IPS-18c (cell line): ENCODE results near the gene TMEM92.

Experiments
- H3K4me3 ChIP-seq: 2 replicates; pipeline ENCODE4 v1.7.0; 2013; ENCODE audit warnings: low read depth, mild to moderate bottlenecking, low read length, moderate library complexity; ENCODE audit not compliant: insufficient read depth
- H3K9me3 ChIP-seq: one replicate; pipeline ENCODE4 v1.6.1; 2013; ENCODE audit warnings: mild to moderate bottlenecking, low read length, moderate library complexity; ENCODE audit not compliant: control insufficient read depth, insufficient read depth

Gene TMEM92

DNA sequence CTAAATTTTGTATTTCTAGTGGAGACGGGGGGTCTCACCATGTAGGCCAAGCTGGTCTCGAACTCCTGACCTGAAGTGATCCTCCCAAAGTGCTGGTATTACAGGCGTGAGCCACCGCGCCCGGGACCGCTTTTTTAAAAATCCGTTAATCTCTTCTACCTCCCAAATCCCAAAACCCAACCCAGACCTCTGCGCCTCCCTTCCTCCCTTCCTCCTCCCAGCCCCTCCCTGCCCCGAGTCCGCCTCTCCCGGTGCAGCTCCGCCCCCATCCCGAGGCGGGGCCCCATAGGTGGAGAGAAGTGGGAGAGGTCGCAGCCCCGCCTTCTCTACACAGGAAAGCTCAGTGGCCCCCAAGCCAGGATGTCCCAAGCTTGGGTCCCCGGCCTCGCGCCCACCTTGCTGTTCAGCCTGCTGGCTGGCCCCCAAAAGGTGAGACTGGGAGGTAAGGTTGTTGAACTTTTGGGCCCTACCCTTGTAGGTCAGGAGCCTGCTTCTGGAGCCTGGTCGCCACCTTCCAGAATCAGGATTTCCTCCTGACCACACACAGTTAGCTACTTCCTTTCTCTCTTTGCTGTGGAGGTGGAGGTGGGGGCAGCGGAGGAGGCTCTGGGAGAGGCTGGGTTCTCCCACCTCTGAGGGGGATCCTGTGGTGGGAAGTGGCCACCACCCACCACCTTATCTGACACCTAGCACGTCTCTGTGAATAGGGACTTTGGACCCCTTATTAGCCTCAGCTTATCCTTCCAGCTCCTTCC lies at the start of gene TMEM92:
Gene TMEM92 (plus strand): TSS at position 325 of the 755 bp plus-strand sequence. CDS start 36 bp downstream, at position 361.
- no peaks in the 10 kb centered on the region for H3K9me3 ChIP-seq
- H3K4me3 ChIP-seq = peak within 1 kb of the TSS; percentile 42

DNA sequence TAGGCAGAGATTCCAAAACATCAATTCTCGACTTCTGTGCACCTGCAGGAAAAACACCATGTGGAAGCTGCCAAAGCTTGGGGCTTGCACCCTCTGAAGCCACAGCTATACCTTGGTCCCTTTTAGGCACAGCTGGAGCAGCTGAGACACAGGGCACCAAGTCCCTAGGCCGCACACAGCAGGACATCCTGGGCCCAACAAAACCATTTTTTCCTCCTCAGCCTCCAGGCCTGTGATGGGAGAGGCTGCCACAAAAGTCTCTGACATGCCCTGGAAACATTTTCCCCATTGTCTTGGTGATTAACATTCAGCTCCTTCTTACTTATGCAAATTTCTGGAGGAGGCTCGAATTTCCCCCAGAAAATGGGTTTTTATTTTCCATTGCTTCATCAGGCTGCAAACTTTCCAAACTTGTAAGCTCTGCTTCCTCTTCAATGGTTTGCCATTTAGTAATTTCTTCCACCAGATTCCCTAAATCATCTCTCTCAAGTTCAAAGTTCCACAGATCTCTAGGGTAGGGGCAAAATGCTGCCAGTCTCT lies 48.5 kb upstream of the TMEM92 start:
- H3K9me3 ChIP-seq = peaks cover 5% of the 10 kb centered on the region

GRCh38 chr17:50234581-50234980 lies 39.7 kb upstream of the TMEM92 start:
- H3K4me3 ChIP-seq = no peak overlapping the region

More for the DNA sequence above, 48.5 kb upstream of the TMEM92 start:
- no peak overlapping the region; the same call in 1 of the 2 replicates for H3K4me3 ChIP-seq

DNA sequence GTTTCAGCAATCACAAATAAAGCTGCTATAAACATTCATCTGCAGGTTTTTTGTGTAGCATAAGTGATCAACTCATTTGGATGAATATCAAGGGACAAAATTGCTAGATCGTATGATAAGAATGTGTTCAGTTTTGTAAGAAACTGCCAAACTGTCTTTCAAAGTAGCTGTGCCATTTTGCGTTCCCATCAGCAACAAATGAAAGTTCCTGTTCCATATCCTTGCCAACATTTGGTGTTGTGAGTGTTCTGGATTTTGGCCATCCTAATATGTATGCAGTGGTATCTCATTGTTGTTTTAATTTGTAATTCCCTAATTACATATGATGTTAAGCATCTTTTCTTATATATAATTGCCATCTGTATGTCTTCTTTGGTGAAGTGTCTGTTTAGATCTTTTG lies 36.4 kb upstream of the TMEM92 start:
- H3K4me3 ChIP-seq = no peak overlapping the region
- peaks cover 2% of the 10 kb centered on the region for H3K9me3 ChIP-seq

More at GRCh38 chr17:50234581-50234980, 39.7 kb upstream of the TMEM92 start:
- peaks cover 2% of the 10 kb centered on the region for H3K9me3 ChIP-seq

- Histone ChIP-seq H3K4me3 (no peak overlapping the region), H3K9me3 (peaks cover 2% of the 10 kb centered on the region)
Observed at GRCh38 chr17:50238601-50239280, 35.5 kb upstream of the TMEM92 start.

- Histone ChIP-seq H3K4me3 (no peak overlapping the region), H3K9me3 (peaks cover 2% of the 10 kb centered on the region)
Observed at GRCh38 chr17:50239937-50240336, 34.3 kb upstream of the TMEM92 start.

- Histone ChIP-seq H3K9me3 (no peaks in the 10 kb centered on the region), H3K4me3 (no peak overlapping the region)
Observed at GRCh38 chr17:50240851-50241250, 33.4 kb upstream of the TMEM92 start.

DNA sequence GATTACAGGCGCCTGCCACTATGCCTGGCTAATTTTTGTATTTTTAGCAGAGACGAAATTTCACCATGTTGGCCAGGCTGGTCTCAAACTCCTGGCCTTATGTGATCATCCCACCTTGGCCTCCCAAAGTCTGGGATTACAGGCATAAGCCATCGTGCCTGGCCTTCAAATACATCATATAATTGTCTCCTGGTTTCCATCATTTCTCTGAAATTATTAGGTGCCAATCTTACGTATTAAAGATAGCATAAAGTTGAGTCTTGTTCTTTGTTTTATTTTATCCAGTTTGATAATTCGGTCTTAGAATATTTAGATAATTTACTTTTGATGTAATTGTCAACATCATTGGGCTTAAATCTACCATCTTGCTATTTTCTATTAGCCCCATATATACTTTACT lies 32.8 kb upstream of the TMEM92 start:
- H3K9me3 ChIP-seq = no peaks in the 10 kb centered on the region
- no peak overlapping the region for H3K4me3 ChIP-seq

DNA sequence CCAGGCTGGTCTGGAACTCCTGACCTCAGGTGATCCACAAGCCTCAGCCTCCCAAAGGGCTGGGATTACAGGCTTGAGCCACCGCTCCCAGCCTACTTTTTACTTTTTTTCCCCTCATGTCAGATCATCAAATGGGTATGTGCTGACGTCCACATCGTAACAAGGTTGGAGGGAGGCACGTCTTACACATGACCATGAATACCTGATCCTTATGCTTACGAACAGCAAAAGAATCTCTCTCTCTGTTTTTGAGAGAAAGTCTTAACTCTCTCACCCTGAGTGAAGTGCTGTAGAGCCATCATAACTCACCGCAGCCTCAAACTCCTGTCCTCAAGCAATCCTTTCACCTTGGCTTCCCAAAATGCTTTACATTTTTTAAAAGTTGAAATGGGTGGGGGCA lies 29.5 kb upstream of the TMEM92 start:
- Histone ChIP-seq H3K4me3 (no peak overlapping the region), H3K9me3 (no peaks in the 10 kb centered on the region)

GRCh38 chr17:50248255-50248654 lies 26.0 kb upstream of the TMEM92 start:
- Histone ChIP-seq H3K4me3 (no peak overlapping the region), H3K9me3 (no peaks in the 10 kb centered on the region)

- Histone ChIP-seq H3K4me3 (no peak overlapping the region), H3K9me3 (peaks cover 1% of the 10 kb centered on the region)
Observed at GRCh38 chr17:50252781-50253180, 21.5 kb upstream of the TMEM92 start.

DNA sequence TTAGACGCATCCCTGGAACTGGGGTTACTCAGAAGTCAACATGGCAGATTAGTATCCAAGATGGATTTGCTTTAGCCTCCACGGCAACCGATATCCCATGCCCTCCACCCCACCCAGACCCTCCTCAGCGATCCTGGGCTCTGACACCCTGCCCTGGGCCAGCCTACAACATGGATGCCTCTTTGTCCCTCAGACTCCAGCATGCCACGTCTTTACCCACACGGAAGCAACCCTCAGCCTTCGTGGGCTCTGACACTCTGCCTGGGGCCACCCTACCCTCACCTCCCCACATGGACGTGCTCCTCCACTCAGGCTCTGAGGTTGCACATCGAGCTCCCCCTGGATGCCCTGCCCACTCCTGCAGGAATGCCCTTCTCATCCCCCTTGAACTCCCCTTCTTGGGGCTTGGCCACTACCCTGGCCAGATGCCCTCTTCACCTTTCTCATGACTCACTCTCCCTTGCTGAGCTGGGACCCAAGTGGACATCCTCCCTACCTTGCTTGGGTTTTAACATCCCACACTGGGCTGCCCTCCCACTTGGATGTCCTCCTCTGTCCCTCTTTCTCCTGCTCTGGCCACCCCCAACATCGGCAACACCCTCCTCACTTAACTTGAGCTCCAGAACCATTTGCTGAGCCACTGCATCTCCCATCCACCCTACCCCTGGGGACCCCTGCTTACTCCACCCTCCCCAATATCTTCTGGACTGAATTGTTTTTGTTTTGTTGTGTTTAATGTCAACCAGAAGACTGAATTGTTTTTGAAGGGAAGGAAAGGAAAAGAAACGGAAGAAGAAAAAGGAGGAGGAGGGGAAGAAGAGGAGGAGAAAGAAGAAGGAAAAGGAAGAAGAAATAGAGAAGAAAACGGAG lies 18.3 kb upstream of the TMEM92 start:
- Histone ChIP-seq H3K9me3 (peaks cover 2% of the 10 kb centered on the region), H3K4me3 (no peak overlapping the region)

DNA sequence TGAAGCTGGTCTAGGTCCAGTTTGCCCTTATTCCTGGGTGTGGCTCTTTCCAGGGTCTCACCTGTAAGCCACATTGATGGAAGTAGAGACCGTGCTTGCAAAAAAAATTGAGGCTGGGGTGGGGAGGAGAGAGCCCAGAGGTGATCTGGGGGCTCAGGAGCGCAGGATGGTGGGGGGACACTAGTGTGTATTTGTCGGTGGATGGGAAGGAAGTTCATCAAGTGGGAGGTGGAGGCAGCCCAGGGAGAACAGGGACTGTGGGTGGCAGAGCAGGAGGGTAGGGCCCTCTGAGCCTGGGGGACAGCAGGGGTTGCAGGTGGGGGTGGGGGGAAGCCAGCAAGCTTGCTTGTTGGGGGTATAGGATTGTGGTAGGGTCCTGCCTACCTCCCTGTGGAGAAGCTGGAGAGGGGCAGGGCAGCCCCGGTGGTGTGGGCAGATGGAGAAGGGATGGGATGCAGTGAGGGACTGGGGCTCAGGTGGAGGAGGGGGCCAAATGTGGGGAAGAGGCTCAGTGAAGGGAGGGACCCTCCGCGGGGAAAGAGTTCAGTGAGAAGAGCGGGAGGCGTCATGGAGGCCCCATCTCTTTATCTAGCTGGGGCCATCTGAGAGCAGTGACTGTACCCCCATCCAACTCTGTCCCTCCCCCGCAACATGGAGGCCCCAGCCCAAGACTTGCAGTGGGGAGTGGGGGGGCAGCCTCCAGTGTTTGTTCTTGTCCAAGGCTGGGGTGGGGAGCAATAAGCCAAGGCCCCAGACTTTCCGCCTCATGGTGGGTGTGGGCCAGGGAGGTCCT lies 17.2 kb upstream of the TMEM92 start:
- peaks cover 2% of the 10 kb centered on the region for H3K9me3 ChIP-seq
- no peak overlapping the region for H3K4me3 ChIP-seq

- no peak overlapping the region for H3K4me3 ChIP-seq
- peaks cover 2% of the 10 kb centered on the region for H3K9me3 ChIP-seq
Observed at GRCh38 chr17:50257676-50258224, 16.5 kb upstream of the TMEM92 start.

- H3K4me3 ChIP-seq = no peak overlapping the region
- peaks cover 2% of the 10 kb centered on the region for H3K9me3 ChIP-seq
Observed at GRCh38 chr17:50258647-50259476, 15.4 kb upstream of the TMEM92 start.
